GM18858 (cell line): Measurements from ENCODE around the gene CFAP68.
A peak's percentile ranks its signal among the peaks of the same experiment; 100 is the strongest.
"Not testable (repeated sequence)": the region's sequence is repeated elsewhere in the genome, so short reads cannot be mapped to it uniquely, and the experiment has no call there.

Experiments used
- ATAC-seq: cut with Tn5 transposase; IDR thresholded peaks from one replicate; pipeline ENCODE4 v1.9.1; 2021; ENCODE audit not compliant: unreplicated experiment

CFAP68 gene

GRCh38 chr11:111870522-111870885 is 8.8 kb upstream of the CFAP68 start:
- peak; percentile 17 for ATAC-seq

GRCh38 chr11:111870886-111871692 is 8.3 kb upstream of the CFAP68 start, which contains the start of gene ALG9:
Gene ALG9 (minus strand): TSS chr11:111871581. CDS start chr11:111871482, 99 bp downstream.
- ATAC-seq: peak; percentile 73

DNA sequence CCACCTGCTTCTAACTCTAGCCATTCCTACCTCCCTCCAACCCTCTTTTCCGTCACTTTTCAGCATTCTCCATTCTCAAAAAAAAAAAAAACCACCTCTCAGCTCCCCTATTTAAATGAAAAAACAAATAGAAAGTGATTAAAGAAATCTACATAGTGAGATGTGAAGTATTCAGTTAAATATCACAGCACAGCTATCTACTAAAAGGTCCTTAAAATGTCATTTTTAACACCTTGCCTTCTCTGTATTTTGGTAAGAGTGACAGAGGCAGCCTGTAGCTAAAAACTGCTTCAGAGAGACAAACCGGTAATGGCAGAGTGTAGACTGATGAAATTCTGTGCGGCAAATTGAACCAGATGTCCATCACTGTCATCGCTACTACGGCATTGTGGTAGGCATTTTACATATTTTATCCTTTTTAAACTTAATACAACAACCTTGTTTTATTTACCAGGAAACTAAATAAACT is 7.6 kb upstream of the CFAP68 start:
- no peak for ATAC-seq

- no peak for ATAC-seq
These were observed 924 bp upstream of the CFAP68 start for GRCh38 chr11:111878385-111878848.

GRCh38 chr11:111879637-111879960 is 258 bp downstream of the CFAP68 start:
- no peak for ATAC-seq

DNA sequence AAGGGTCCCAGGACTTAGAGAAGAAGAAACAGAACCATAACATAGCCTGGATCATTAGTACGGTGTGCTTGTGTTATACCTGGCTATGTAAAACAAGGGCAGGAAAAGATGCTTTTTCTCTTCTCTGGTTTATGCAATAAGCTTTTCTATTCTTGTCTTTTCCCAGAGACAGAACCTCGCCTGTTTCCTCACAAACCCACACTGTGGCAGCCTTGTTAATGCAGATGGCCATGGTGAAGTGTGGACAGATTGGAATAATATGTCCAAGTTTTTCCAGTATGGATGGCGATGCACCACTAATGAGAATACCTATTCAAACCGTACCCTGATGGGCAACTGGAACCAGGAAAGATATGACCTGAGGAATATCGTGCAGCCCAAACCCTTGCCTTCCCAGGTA is 2.9 kb downstream of the CFAP68 start:
- no peak for ATAC-seq

GRCh38 chr11:111885053-111885452 is 5.7 kb downstream of the CFAP68 start:
- not testable (repeated sequence) for ATAC-seq

- ATAC-seq: no peak
These were observed 6.7 kb downstream of the CFAP68 start for GRCh38 chr11:111886032-111886431.

DNA sequence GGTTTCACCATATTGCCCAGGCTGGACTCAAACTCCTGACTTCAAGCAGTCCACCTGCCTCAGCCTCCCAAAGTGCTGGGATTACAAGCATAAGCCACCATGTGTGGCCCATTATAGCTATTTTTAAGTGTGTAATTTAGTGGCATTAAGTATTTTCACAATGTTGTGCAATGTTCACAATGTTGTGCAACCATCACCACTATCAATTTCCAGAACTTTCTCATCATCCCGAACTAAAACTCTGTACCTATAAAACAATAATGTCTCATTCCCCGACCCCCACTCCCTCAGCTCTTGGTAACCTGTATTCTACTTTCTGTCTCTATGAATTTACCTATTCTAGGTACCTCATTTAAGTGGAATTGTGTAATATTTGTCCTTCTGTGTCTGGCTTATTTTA is 7.5 kb downstream of the CFAP68 start:
- no peak for ATAC-seq

DNA sequence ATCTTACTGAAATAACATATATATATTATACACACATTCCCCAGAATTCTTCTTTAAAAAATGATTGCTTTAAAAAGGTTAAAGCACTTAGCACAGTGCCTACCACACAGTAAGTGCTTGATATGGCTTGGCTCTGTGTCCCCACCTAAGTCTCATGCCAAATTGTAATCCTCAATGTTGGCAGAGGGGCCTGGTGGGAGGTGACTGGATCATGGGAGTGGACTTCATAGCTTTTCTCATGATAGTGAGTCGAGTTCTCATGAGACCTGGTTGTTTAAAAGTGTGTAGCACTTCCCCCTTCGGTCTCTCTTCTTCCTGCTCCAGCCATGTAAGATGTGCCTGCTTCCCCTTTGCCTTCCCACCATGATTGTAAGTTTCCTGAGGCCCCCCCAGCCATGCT is 26.1 kb downstream of the CFAP68 start:
- ATAC-seq: no peak

- ATAC-seq: no peak
These were observed 27.3 kb downstream of the CFAP68 start for GRCh38 chr11:111906680-111907079.

DNA sequence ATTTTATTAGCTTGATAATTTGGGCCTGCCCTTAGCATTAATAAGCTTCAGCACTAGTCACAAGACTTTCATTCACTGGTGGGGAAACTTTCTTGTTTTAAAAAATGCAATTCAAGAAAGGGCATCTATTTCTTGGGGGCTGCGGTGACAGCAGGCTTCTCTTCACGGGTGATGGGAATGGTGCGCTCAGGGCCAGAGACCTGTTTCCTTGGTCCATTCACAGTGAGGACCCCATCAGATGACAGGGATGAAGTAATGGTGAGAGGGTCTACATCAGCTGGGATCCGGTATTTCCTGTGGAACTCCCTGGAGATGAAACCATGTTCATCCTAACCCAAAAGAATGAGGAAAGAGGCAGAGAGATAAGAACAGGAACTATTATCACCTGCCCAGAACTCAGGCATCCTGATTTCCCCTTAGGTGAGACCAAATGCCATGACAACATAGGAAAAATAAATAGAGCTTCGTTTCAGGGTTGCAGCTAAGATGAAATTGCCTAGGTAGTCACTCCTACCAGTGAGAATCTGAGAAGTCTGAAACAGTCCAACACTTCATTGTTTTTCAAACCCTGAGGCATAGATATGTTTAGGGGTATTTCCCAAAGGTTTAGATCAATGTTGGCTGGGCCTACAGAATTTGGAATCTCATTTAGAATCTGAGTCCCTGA is 29.4 kb downstream of the CFAP68 start:
- ATAC-seq: no peak

- ATAC-seq: no peak
These were observed 30.0 kb downstream of the CFAP68 start for GRCh38 chr11:111909378-111909777.

DNA sequence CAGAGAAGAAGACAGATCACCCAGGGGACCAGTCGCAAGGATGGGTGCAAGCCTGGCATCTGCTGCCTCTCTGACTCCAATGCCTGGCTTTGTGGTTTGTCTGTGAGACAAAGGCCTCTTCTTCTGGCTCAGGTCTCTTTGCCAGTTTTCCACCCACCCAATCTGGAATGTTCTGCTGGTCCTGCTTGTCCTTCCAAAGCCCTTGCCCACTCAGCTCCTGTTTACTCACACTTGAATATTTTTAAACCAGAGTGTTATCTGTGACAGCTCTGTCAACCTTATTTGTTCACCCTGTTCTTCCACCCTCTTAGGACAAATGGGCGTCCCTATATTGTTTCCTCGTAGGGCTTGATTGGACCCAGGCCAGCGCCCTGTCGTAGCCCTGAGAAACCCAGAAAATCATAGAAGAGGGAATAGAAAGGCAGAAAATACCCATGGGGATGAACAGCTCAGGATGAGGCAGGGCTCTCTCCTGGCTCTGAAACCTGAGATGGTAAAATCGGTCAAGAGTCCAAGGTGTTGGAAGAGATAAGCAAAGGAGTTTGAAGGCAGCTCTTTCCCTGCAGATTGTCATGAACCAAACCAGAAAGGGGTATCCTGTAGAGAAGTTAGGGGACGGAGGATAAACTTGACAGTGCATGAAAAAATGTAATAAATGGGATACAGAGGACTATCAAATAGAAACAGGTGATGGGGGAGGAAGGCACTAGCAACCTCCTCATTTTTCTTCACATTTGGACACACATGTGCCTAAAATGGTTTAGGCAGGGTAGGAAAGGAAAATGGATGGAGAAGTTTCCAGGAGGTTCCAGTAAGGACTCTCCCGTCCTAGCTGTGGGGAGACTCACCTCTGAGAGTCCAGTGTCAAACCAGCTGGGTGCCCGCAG is 31.6 kb downstream of the CFAP68 start:
- no peak for ATAC-seq

GRCh38 chr11:111911563-111912401 is 32.4 kb downstream of the CFAP68 start, which contains the start of gene CRYAB:
Gene CRYAB (minus strand): TSS chr11:111911770. CDS start chr11:111911724, 46 bp downstream.
- ATAC-seq: no peak

DNA sequence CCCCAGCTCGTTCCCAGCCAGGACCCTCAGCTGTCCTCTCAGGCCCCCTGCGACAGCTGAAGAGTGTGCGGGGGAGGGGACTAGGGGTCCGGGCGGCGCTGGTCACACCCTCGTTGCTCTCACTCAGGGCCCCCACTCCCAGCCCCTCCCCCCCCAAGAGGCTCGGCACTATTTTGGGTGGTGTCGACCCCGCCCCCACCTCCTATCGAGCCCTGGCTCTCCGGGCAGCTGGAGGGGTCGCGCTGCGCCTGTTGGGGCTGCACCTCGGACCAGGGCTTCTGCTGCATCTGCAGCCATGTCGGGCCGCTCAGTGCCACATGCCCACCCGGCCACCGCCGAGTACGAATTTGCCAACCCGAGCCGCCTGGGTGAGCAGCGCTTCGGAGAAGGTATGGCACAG is 33.2 kb downstream of the CFAP68 start, which contains the start of gene HSPB2:
Gene HSPB2, plus strand, starts transcription at position 200 of the 400 bp plus-strand sequence. Its CDS starts 96 bp downstream, at position 296.
- no peak for ATAC-seq

DNA sequence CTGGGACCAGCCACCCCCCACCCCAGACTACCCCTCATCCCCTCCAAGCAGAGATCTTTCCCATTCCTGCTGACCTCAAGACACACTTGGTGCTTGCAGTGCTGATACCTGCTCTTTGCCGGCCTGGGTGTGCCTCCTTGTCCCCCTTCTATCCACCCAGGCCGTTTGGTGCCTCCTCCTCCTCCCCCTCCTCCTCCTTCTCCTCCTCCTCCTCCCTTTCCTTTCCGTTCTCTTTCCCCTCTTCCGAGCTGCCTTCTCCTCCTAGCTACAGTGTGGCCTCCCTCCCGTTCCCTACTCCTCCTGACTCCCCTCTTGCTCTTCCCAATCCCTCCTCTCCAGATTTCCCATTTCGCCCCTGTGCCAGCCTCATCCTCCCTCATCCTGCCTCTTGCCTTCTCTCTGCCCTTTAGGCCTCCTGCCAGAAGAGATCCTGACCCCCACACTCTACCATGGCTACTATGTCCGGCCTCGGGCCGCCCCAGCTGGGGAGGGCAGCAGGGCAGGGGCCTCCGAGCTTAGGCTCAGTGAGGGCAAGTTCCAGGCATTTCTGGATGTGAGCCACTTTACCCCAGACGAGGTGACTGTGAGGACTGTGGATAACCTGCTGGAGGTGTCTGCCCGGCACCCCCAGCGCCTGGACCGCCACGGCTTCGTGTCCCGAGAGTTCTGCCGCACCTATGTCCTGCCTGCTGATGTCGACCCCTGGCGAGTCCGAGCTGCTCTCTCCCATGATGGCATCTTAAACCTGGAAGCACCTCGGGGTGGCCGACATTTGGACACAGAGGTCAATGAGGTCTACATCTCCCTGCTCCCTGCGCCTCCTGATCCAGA is 33.9 kb downstream of the CFAP68 start:
- ATAC-seq: no peak

- no peak for ATAC-seq
These were observed 34.7 kb downstream of the CFAP68 start for GRCh38 chr11:111913997-111914396.

DNA sequence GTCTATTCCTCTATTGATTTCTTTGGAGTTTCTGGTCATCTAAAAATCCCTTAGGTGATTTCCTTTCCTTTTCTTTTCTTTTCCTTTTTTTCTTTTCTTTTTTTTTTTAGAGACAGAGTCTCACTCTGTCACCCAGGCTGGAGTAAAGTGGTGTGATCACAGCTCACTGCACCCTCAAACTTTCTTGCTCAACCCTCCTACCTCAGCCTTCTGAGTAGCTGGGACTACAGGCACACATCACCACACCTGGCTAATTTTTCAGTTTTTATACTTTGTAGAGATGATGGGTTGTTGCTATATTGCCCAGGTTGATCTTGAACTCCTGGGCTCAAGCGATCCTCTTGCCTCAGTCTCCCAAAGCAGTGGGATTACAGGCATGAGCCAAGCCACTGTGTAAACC is 37.4 kb downstream of the CFAP68 start:
- ATAC-seq: no peak
